ENCODE measurements around the gene CYP3A4.
"Not testable (repeated sequence)": the region's sequence is repeated elsewhere in the genome, so short reads cannot be mapped to it uniquely, and the experiment has no call there.

Gene CYP3A4

GRCh38 chr7:99792967-99793366 lies 9.0 kb upstream of the CYP3A4 start:
- DNase-seq (ENCODE audit: low read depth in 2 of 2), result no peak

- no peak for DNase-seq (ENCODE audit: low read depth in 2 of 2)
Measured at GRCh38 chr7:99791667-99792369, 7.8 kb upstream of the CYP3A4 start.

GRCh38 chr7:99791021-99791420 lies 7.0 kb upstream of the CYP3A4 start:
- no peak for DNase-seq (ENCODE audit: low read depth in 2 of 2)

GRCh38 chr7:99790407-99790806 lies 6.4 kb upstream of the CYP3A4 start:
- no peak for DNase-seq (ENCODE audit: low read depth in 2 of 2)

- DNase-seq (ENCODE audit: low read depth in 2 of 2), result no peak
Measured at GRCh38 chr7:99789441-99790070, 5.6 kb upstream of the CYP3A4 start.

GRCh38 chr7:99788554-99788953 lies 4.6 kb upstream of the CYP3A4 start:
- no peak for DNase-seq (ENCODE audit: low read depth in 2 of 2)

GRCh38 chr7:99786726-99787335 lies 2.8 kb upstream of the CYP3A4 start:
- no peak for DNase-seq (ENCODE audit: low read depth in 2 of 2)

- DNase-seq (ENCODE audit: low read depth in 2 of 2), result not testable (repeated sequence)
Measured at GRCh38 chr7:99785654-99786053, 1.7 kb upstream of the CYP3A4 start.

GRCh38 chr7:99782012-99782953 lies 1.7 kb downstream of the CYP3A4 start:
- DNase-seq (ENCODE audit: low read depth in 2 of 2), result no peak

GRCh38 chr7:99780588-99780987 lies 3.4 kb downstream of the CYP3A4 start:
- no peak for DNase-seq (ENCODE audit: low read depth in 2 of 2)

- no peak for DNase-seq (ENCODE audit: low read depth in 2 of 2)
Measured at GRCh38 chr7:99779949-99780348, 4.0 kb downstream of the CYP3A4 start.

- DNase-seq (ENCODE audit: low read depth in 2 of 2), result no peak
Measured at GRCh38 chr7:99778880-99779279, 5.1 kb downstream of the CYP3A4 start.

- DNase-seq (ENCODE audit: low read depth in 2 of 2), result not testable (repeated sequence)
Measured at GRCh38 chr7:99773395-99773794, 10.6 kb downstream of the CYP3A4 start.

GRCh38 chr7:99772565-99772964 lies 11.4 kb downstream of the CYP3A4 start:
- no peak for DNase-seq (ENCODE audit: low read depth in 2 of 2)

GRCh38 chr7:99769494-99769893 lies 14.5 kb downstream of the CYP3A4 start:
- DNase-seq (ENCODE audit: low read depth in 2 of 2), result not testable (repeated sequence)

GRCh38 chr7:99768471-99768870 lies 15.5 kb downstream of the CYP3A4 start:
- DNase-seq (ENCODE audit: low read depth in 2 of 2), result no peak

- DNase-seq (ENCODE audit: low read depth in 2 of 2), result no peak
Measured at GRCh38 chr7:99767662-99768061, 16.3 kb downstream of the CYP3A4 start.

GRCh38 chr7:99766484-99767099 lies 17.4 kb downstream of the CYP3A4 start:
- no peak for DNase-seq (ENCODE audit: low read depth in 2 of 2)

- DNase-seq (ENCODE audit: low read depth in 2 of 2), result no peak
Measured at GRCh38 chr7:99764478-99764877, 19.5 kb downstream of the CYP3A4 start.

GRCh38 chr7:99762680-99763327 lies 21.2 kb downstream of the CYP3A4 start:
- DNase-seq (ENCODE audit: low read depth in 2 of 2), result no peak

GRCh38 chr7:99755085-99755484 lies 28.9 kb downstream of the CYP3A4 start:
- DNase-seq (ENCODE audit: low read depth in 2 of 2), result no peak
